ENCODE results near the gene CATSPER2.
"Not testable (repeated sequence)": the region's sequence is repeated elsewhere in the genome, so short reads cannot be mapped to it uniquely, and the experiment has no call there.

Gene CATSPER2

DNA sequence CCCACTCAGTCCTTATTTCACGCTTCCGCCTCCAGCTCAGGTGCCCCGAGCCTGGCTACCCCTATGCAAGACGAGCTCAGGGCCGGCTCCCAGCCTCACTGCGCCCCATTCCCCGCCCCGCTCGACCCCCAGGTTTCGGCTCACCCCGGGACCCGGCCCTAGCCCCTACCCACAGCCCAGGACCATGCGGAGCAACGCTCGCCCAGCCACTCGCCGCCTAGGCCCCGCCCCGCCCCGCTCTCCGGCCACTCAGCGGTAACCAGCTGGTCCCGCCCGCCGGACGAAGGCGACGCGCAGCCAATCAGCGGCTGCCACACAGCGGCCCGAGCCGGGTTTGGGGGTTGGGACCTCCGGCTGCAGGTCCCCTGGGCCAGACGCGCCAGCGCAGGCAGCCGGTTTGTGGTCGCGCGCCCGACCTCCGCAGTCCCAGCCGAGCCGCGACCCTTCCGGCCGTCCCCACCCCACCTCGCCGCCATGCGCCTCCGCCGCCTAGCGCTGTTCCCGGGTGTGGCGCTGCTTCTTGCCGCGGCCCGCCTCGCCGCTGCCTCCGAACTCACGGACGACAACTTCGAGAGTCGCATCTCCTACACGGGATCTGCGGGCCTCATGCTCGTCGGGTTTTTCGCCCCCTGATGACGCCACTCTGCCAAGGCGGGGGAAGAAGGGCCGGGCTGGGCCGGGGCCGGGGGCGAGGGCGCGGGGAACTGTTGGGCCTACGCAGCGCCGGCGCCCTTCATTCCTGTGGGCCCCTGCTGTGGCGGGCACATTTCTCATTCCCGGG, at the start of gene CATSPER2:
TSS of gene CATSPER2 (minus strand) at position 196 of the 781 bp plus-strand sequence. CDS start 783 bp downstream, outside the sequence.
- no peak for DNase-seq (ENCODE audit: low spot score)

DNA sequence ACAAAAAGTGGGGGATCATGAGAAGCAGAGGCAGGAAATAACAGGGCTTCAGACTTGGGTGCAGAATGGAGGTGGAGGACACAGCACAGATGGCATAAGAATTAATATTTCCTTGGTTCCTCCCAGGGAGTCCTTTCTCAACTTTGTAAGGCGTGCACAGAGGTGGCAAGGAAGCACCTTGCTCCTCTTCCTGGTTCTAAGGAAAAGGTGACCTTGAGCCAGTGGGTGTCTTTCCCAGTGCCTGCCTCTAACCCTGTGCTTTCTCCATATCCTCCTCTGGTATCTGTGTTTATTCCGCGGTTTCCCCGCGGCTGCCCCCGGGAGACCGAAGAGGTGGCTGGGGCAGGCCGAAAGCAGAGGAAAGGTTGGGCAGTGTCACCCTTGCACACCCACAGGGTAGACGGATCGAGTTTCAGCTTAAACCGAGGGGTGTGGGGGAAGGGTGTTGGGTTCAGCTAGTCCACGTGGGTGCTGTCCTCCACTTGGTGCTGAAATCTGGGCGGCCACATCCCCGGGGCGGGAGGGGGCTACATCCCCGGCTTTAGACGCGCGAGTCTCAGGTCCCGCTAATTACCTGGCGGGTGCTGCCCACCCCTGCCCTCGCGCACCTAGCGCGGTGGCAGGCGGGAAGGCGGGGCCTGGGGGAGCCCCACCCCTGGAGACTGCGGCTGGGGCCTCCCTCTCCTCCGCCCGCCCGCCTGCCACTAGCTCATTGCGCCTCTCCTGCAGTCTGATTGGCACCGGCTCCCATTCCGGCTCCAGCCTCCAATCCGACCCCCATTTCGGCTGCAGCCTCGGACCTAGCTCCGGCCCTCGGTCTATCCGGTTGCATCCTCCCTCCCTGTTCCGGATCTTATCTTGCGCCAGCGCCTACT, 44.7 kb upstream of the CATSPER2 start, which contains the start of gene CKMT1A:
TSS of gene CKMT1A (plus strand) at position 712 of the 875 bp plus-strand sequence. CDS start 192 bp downstream, outside the sequence.
- not testable (repeated sequence) for DNase-seq (ENCODE audit: low spot score)

DNA sequence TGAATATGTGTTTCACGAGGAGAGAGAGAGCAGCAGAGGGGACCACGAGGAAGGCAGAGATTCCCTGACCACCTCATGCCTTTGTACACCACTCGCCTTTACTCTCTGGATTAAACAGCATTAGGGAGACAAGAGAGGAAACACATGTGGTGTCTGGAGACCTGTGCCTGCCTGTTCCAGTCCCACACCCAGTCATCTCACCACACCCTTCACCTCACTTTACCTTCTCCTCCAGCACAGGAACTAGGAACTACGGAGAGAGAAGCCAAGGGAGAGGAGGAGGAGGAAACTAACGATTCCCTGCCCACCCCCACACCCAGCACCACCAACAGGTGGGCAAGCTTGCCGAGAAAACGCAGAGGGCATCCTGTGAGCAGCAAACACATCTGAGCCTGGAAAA, 44.0 kb upstream of the CATSPER2 start:
- DNase-seq (ENCODE audit: low spot score): not testable (repeated sequence)

DNA sequence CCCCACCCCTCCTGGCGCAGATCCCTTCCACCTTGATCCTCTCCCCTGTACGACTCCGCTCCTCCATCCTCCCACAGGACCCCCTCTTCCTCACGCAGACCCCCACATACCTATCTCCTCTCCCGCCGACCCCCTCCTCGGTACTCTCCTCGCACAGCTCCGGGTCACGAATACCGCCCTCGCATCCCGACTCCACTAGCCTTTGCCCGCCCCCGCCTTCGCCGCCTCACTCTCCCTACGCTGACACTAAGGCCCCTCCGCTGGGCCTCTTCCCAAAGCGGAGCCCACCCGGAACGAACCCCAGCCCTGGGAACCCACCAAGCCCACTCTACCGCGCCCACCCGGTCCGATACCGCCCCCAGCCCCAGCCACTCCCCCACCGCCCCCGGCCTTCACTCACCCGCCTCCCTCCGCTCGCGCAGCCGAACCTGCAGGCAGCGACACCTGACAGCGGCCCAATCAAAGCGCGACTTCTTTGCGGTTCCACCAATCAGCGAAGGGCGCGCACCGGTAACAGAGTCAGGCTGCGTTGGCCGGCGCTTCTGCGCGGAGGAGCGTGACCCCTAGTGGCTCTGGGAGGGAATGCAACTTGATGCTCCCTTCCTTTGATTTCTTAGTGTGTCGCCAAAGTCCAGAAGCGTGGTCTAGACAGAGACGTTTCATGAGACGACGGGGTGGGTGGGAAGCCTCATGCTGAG, 41.1 kb upstream of the CATSPER2 start:
- not testable (repeated sequence) for DNase-seq (ENCODE audit: low spot score)

DNA sequence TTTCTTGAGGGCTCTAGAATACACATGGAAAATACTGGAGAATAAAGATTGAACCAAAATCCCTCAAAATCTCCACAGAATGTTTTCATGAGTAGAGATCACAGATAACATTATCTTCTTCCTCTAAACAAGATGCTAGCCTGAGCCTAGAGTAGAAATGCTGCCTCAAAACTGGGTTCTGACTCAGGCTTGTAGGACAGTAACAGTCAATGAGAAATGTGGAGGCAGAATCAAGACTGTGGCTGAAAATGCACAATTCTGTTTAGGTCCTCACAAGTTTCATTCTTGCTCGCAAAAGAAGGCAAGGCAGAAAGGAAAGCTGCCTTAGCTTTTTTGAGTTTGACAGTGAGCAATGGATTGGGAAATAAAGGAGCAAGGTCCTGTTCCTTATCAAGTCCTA, 25.5 kb upstream of the CATSPER2 start:
- not testable (repeated sequence) for DNase-seq (ENCODE audit: low spot score)

DNA sequence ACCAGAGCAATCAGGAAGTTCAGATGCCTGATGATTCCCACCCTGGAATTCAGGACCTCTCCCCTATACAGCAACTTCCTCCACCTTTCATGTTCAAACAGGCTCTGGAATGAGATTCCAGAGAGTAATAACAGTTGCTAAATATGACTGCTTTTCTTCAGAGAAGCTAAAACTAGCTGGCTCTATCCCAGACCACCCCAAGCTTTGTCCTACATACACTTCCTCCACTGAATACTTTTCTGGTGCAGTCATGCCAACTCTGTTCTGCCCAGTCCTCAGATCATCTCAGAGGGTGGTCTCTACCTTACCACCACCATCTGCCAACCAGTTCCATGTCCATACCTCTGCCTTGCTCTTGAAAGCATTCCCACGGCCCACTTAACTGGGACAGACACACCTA, 17.5 kb upstream of the CATSPER2 start:
- DNase-seq (ENCODE audit: low spot score): not testable (repeated sequence)

DNA sequence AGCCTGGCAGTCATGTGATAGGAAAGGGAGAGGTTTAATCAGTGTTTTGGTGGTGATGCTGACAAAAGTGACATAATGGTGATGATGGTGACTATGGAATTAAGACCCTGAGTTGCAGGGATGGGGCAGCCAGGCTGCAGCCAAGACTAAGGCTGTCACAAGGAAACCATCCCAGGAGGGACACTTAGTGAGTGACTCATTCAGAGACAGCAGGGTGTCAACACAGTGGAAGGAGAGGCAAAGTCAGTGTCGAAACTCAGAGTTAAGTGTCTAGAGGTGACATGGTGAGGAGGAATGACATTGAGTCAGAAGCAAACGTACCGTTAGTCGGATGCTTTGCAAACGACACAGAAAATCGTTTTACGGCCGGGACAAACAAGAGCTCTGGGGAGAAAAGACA, 14.7 kb upstream of the CATSPER2 start:
- not testable (repeated sequence) for DNase-seq (ENCODE audit: low spot score)

DNA sequence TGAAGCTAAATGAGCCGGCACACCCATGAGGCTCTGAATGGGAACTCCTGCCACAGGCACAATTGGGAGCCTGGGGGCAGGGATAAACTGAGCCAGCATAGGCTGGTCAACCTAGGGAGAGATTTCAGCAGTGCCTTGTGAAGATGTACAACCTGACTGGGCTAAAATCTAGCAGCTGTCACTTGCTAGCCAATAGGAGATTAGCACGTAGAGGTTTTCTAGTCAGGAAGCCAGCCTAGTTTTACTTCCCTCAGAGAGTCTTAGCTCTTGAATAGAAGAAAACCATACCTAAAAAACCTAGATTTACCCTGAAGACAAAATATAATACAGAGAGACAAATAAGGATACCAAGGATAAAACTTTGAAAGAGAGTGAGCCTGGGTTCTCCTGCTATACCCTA, 13.6 kb upstream of the CATSPER2 start:
- not testable (repeated sequence) for DNase-seq (ENCODE audit: low spot score)

DNA sequence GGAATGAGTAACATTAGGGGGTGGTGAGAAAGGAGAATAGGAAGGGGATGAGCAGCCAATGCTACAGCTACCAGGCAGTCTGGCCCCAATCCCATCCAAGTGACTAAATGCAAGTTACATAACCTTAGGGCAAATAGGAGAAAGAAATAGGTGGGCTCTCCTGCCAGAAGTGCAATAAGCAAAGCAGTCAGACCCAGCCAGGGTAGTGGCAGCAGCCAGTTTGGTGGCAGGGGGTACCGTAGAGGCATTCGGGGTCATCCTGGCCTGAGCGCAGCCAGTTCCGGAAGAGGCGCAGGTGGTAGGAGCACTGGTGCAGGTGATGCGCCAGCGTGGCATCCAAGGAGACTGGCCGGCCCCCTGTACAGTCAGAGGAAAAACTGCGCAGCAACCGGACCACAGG, 11.1 kb upstream of the CATSPER2 start:
- DNase-seq (ENCODE audit: low spot score): not testable (repeated sequence)

DNA sequence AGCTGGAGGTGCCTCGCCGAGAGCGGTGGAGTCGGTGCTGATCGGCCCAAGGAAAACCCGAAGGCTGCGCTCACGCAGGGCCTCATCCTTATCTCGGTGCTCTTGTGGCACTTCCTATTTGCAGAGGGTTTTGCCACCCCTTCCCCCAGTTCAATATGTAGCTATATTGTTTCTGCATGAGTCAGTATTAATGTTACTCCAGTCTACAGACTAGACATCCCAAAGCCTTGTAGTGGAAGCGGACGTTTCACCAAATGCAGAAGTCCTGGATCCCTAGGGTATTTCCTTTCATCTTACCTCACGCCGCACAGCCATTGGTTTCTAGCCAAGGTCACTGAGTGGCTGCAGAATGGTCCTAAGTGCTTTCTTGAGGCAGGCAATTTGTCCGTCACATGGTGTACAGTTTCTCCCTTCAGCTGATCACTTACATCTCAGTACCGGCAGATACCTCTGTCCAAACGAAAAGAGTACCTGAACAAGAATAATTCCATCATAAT, 834 bp upstream of the CATSPER2 start:
- DNase-seq (ENCODE audit: low spot score): not testable (repeated sequence)

DNA sequence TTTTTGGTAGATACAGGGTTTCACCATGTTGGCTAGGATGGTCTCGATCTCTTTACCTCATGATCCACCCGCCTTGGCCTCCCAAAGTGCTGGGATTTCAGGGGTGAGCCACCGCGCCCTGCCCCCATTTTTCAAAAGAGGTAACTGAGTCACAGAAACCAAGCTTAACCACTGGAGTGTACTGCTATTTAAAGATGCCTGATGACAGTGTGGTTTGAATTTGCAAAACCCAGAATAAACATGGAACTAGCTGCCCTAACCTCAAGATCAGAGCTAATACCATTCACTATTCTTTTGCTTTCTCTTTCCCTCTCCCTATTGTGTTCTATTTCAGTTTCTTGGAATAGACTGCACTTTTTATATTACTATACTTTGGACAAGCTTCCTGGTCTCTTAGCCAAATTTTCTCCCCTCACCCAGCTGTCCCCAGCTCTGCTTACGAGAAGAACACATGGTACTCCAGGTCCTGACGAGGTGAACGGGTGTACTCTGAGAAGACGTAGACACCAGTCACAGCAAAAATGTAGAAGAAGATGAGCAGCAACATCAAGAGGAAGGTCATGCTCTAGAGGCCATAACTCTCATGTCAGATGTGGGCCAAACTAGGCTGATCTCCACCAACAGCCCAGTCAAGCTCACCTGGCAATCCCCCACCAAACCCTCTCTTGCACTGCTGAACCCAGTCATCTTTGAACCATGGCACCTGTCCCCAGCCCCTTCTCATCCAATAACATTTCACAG, 10.0 kb downstream of the CATSPER2 start:
- not testable (repeated sequence) for DNase-seq (ENCODE audit: low spot score)

DNA sequence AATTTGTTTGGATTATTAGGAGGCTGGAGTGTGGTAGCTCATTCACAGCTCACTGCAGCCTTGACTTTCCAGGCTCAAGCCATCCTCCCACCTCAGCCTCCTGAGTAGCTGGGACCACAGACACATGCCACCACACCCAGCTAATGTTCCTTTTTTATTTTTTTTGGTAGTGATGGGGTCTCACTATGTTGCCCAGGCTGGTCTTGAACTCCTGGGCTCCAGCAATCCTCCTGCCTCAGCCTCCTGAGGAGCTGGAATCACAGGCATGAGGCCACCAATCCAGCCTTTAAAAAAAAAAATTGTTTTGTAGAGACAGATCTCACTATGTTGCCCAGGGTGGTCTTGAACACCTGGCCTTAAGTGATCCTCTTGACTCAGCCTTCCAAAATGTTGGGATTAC, 21.7 kb downstream of the CATSPER2 start:
- DNase-seq (ENCODE audit: low spot score): not testable (repeated sequence)

DNA sequence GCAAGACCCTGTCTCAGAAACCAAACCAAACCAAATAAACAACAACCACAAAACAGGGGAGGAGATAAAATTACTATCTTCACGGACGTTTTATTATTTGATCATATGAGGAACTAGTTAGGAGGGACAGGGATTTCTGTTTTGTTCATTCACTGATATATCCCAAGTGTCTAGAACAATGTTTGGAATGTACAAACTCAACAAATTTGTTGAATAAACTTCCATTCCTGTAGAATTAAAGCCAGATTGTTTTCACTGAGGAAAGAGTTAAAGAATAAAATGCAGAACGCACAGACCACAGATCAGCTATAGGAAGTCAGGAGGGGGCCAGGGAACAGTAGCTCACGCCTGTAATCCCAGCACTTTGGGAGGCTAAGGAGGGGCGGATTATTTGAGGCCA, 23.5 kb downstream of the CATSPER2 start:
- DNase-seq (ENCODE audit: low spot score): no peak

DNA sequence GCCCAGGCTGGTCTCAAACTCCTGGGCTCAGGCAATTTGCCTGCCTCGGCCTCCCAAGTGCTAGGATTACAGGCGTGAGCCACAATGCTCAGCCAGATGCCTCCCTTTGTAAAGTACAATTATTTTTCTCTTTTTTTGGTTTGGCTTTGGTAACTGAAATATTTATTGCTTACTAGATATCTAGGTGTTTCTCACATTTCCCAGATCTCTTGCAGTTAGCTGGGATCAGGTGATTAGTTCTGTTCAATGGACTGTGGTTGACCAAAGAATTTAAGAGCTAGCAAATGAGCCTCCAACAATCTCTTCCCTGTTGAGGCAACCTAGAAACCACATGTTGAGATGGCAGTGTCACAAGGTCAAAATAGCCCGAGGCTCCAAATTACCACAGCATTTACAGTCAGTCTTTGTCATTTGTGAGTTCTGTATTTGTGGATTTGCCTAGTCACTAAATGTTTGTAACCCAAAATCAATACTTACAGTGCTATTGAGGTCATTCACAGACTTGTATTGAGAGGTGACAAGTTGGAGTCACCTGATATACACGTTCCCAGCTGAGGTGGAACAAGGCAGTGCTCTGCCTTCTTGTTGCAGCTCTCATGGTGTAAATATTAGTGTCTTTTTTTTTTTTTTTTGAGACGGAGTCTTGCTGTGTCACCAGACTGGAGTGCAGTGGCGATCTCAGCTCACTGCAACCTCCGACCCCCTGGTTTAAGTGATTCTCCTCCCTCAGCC, 26.4 kb downstream of the CATSPER2 start:
- DNase-seq (ENCODE audit: low spot score): not testable (repeated sequence)

DNA sequence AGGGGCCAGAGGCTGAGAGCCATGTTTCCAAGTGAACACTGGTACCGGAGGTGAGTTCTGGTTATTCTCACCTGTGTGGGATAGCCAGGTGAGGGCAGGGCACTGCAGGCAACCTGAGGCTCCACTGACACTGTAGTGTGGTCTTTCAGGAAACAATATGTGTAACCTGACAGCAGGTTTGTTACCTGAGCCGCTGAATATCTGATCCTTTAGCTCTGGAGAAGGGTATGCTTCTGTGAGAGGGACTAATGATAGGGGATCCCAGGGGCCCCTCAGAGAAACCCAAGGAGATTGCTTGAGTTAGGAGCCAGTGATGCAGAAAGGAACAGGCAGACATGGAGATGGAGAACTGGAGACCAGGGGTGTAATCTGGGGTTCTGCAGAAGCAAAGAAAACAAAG, 29.9 kb downstream of the CATSPER2 start, which contains the start of gene STRC:
TSS of gene STRC (minus strand) at position 101 of the 400 bp plus-strand sequence. CDS start at position 23, 78 bp downstream.
- not testable (repeated sequence) for DNase-seq (ENCODE audit: low spot score)

DNA sequence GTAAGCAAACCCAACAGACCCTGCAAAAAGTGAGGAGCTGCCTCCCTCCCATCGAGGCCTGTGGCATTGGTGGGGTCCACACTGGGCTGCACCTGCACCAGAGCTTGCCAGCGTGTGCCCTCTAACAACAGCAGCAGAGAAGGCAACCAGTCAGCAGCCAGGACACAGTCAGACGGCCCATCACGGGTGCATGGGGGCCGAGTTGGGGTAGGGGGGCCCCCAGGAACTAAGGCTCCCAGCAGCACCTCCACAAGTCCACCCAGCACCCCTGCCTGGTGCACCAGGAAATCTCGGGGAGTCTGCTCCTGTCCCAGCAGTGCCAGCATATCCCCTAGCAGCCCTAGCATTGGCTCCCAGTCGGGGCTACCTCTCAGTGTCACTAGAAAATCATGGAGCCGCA, 30.9 kb downstream of the CATSPER2 start:
- DNase-seq (ENCODE audit: low spot score): not testable (repeated sequence)

DNA sequence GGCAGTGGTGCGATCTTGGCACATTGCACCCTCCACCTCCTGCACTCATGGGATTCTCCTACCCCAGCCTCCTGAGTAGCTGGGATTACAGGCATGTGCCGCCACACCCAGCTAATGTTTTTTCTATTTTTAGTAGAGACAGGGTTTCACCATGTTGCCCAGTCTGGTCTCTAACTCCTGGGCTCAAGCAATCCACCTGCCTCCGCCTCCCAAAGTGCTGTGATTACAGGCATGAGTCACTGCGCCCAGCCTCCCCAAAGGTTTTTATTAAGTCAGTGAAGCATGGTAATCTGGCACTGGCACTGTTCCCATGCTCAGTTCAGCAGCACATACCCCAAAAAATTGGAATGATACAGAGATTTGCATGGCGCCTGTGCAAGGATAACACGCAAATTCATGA, 46.4 kb downstream of the CATSPER2 start:
- DNase-seq (ENCODE audit: low spot score): not testable (repeated sequence)

DNA sequence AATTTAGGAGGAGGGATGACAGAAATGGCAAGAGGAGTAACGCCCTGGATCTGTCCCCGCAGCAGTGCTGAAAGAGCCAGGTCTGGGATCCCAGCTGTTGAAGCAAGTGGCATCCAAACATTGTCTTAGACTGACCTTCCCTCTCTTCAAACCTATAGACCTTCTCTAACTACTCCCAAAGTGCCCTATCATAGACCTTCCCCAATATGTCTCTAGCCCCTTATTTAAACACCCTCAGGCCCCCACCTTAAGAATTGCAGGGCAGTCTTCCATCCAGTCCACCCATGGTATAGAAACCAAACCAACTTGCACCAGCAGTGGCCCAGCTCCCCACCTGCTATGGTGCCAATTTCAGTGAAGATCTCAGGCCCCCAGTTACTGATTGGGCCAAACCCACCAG, 48.4 kb downstream of the CATSPER2 start:
- DNase-seq (ENCODE audit: low spot score): not testable (repeated sequence)

DNA sequence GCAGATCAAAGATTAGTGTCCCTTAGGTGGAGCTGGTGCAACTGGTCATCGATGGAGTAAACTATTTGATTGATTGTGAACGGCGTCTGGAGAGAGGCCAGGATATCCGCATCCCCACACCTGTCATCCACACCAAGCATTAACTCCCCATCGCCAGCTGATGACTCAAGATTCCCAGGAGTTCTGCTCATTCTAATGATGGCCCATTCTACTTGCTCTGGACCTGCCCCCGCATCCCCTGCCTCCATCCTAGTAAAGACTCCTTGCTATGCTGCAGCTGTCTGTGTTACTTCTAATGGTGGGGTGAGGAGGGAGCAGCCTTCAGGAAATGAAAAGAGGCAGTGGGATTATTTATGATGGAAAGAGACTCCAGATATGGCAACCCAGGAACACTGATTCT, 49.5 kb downstream of the CATSPER2 start:
- DNase-seq (ENCODE audit: low spot score): not testable (repeated sequence)
